Measurements from ENCODE around the gene ARFGAP3. TPM values are rescaled to one million over a fixed set of nuclear protein-coding genes. Genes with fewer than 3 reads are reported as not detected.
A peak's percentile ranks its signal among the peaks of the same experiment; 100 is the strongest.

The ARFGAP3 gene
- total RNA-seq, 1 donor from 2014 or later = 59.1 TPM

DNA sequence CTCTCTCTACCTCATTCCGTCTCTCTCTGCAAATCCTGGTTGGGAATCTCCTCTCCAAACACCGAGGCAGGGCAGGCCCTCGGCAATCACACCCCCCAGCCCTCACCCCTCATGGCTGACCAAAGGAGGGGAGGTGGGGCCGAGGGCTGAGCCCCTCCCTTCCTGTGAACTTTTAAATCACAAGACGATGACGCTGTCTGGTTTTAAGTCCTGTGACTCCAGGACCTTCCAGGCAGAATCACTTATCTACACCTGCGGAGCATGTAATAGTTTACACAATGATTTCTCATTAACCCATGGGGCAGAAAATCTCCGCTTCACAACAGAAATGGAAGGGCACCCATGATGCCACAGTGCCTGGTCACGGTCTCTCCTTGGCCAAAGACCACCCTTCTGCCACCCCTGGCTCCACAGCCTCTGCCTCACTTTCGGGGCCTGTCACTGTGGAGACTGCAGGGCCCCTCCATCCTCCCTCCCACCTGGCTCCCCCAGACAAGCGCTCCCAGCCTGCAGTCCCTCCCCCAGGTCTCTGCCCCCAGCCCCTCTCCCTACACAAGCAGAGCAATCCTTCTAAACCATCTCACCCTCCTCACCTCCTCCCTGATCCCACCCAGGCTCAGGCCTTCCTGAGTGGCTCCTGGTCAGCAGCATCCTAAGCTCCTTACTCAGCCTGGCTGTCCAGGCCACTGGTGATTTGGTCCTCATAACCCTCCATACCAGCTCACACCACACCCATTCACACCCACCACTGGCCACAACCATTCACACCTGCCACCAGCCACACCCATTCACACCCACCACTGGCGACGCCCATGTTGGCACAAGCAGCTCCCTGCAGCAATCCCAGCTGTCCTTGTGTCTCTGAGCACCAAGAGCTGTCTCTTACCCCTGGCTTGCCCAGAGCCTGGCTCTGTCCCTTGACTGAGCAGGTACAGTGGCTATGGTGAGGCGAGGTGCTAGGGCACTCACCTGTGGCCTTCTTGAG is 30.7 kb upstream of the ARFGAP3 start:
- no peaks in the 10 kb centered on the region for H3K9me3 Mint-ChIP-seq (ENCODE audit: unreplicated experiment)
- H3K36me3 Mint-ChIP-seq (ENCODE audit: unreplicated experiment) = peaks cover 29% of the 10 kb centered on the region
- no peak overlapping the region for H3K4me3 Mint-ChIP-seq (ENCODE audit: unreplicated experiment)
- TF ChIP-seq, protein P1, sequence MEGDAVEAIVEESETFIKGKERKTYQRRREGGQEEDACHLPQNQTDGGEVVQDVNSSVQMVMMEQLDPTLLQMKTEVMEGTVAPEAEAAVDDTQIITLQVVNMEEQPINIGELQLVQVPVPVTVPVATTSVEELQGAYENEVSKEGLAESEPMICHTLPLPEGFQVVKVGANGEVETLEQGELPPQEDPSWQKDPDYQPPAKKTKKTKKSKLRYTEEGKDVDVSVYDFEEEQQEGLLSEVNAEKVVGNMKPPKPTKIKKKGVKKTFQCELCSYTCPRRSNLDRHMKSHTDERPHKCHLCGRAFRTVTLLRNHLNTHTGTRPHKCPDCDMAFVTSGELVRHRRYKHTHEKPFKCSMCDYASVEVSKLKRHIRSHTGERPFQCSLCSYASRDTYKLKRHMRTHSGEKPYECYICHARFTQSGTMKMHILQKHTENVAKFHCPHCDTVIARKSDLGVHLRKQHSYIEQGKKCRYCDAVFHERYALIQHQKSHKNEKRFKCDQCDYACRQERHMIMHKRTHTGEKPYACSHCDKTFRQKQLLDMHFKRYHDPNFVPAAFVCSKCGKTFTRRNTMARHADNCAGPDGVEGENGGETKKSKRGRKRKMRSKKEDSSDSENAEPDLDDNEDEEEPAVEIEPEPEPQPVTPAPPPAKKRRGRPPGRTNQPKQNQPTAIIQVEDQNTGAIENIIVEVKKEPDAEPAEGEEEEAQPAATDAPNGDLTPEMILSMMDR (IDR thresholded peaks at IDR 0.05) = no peak
- no peaks in the 10 kb centered on the region for H3K4me1 Mint-ChIP-seq (ENCODE audit: unreplicated experiment)
- no peak for DNase-seq (ENCODE audit: extremely low spot score, unreplicated experiment)
- H3K27me3 Mint-ChIP-seq (ENCODE audit: unreplicated experiment) = no peaks in the 10 kb centered on the region
- H3K27ac Mint-ChIP-seq (ENCODE audit: unreplicated experiment) = peak overlapping the region; percentile 37

DNA sequence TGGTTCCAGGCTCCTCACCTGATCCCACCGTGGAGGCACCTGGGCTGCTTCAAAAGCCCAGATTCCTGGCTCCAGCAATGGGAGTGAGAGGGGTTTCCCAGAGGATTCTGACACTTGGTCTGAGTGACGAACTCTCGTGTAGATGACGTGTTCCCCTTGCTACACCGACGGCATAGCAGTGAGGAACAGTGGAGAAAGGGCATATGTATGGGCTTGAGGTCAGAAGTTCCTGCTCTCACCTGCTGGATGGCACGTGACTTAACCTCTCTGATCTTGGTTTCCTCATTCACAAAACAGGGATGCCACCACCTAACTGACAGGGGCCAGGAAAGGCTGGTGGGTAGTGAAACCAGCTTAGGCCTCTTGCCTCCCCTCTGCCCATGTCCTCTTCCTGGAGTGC is 30.0 kb upstream of the ARFGAP3 start:
- TF ChIP-seq, protein P1 (IDR thresholded peaks at IDR 0.05) = no peak
- Mint-ChIP-seq H3K27me3 (ENCODE audit: unreplicated experiment) (no peaks in the 10 kb centered on the region), H3K4me1 (ENCODE audit: unreplicated experiment) (no peaks in the 10 kb centered on the region), H3K27ac (ENCODE audit: unreplicated experiment) (no peak overlapping the region), H3K9me3 (ENCODE audit: unreplicated experiment) (no peaks in the 10 kb centered on the region), H3K4me3 (ENCODE audit: unreplicated experiment) (no peak overlapping the region), H3K36me3 (ENCODE audit: unreplicated experiment) (peaks cover 31% of the 10 kb centered on the region)
- no peak for DNase-seq (ENCODE audit: extremely low spot score, unreplicated experiment)

DNA sequence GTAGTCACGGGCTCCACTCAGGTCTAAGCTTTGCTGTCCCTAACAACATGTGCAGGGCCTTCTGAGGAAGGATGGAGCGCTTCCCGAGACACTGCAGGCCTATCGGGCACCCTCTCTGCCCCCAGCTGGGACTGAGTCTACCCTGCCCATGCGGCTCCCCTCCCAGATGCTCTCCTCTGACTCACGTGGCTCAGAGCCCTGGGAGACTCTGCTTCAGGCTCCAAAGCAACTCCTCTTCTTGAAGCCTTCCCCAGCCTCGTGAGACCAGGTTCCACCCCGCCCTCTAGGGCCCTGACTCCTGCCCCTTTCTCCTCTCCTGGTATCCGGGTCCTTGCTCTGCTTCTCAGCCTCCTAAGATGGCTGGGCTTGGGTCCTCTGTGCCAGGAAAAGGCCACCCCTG is 28.4 kb upstream of the ARFGAP3 start:
- H3K4me1 Mint-ChIP-seq (ENCODE audit: unreplicated experiment) = no peaks in the 10 kb centered on the region
- DNase-seq (ENCODE audit: extremely low spot score, unreplicated experiment) = no peak
- no peak overlapping the region for H3K4me3 Mint-ChIP-seq (ENCODE audit: unreplicated experiment)
- H3K36me3 Mint-ChIP-seq (ENCODE audit: unreplicated experiment) = peaks cover 28% of the 10 kb centered on the region
- no peaks in the 10 kb centered on the region for H3K27me3 Mint-ChIP-seq (ENCODE audit: unreplicated experiment)
- peak overlapping the region; percentile 31 for H3K27ac Mint-ChIP-seq (ENCODE audit: unreplicated experiment)
- H3K9me3 Mint-ChIP-seq (ENCODE audit: unreplicated experiment) = no peaks in the 10 kb centered on the region
- TF ChIP-seq, protein P1 (IDR thresholded peaks at IDR 0.05) = no peak

DNA sequence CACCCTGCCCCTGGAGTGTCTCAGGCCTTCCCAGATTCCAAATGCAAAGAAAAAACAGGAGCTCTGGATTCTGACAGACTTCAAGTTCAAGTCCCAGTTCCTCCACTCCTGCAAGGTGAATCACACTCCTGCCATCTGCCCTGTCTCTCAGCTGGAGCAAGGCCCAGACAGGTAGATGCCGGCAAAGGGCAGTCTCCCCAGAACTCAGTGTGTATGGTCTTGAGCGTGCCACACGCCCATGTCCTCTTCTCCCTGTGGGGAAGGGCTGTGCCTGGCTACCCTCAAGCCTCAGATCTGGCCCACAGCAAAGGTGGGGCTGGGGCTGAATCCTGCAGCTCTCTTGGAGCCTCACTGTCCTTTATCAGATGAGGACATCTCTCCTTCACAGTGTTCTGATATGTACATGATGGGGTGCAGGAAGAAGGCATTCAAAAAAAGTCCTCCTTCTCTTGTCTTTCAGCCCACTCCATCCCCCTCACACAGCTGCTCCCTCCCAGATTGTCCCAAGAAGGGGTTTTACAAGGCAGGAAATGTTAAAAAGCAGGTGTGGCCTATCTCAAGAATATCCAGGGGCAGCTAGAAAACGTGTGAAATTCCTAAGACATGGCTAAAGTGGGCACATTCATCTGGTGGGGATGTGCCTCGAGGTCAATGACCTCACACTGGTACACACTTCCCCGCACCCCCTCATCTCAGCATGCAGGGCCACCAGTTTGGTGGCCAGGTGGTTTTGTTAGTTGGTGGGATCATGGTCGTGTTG is 27.7 kb upstream of the ARFGAP3 start:
- TF ChIP-seq, protein P1 (IDR thresholded peaks at IDR 0.05) = no peak
- Mint-ChIP-seq H3K27me3 (ENCODE audit: unreplicated experiment) (no peaks in the 10 kb centered on the region), H3K36me3 (ENCODE audit: unreplicated experiment) (peaks cover 30% of the 10 kb centered on the region), H3K4me3 (ENCODE audit: unreplicated experiment) (no peak overlapping the region), H3K27ac (ENCODE audit: unreplicated experiment) (no peak overlapping the region), H3K9me3 (ENCODE audit: unreplicated experiment) (no peaks in the 10 kb centered on the region), H3K4me1 (ENCODE audit: unreplicated experiment) (no peaks in the 10 kb centered on the region)
- no peak for DNase-seq (ENCODE audit: extremely low spot score, unreplicated experiment)

DNA sequence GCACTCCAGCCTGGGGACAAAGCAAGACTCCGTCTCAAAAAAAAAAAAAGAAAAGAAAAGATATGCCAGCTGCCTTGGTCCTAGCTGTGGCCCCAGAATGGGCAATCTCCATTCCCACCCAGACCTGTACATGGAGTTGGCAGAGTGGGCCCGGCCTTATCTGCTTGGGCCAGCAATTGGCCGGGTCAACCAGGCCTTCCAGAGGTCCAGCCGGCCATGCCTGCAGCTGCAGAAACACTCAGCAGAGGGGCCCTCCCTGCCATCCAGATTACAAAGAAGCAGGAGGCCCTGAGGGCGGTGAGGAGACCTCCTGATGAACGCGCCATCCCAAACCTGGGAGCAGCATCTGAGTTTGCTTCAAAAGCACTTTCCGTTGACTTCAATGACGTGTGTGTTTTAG is 26.9 kb upstream of the ARFGAP3 start:
- Mint-ChIP-seq H3K4me3 (ENCODE audit: unreplicated experiment) (no peak overlapping the region), H3K27ac (ENCODE audit: unreplicated experiment) (no peak overlapping the region), H3K9me3 (ENCODE audit: unreplicated experiment) (no peaks in the 10 kb centered on the region), H3K36me3 (ENCODE audit: unreplicated experiment) (peaks cover 25% of the 10 kb centered on the region), H3K4me1 (ENCODE audit: unreplicated experiment) (no peaks in the 10 kb centered on the region), H3K27me3 (ENCODE audit: unreplicated experiment) (no peaks in the 10 kb centered on the region)
- no peak for DNase-seq (ENCODE audit: extremely low spot score, unreplicated experiment)
- TF ChIP-seq, protein P1 (IDR thresholded peaks at IDR 0.05) = no peak

Measured in osteocyte (in vitro differentiated cells).